ENCODE results near the gene PDE6D.
"Not testable (repeated sequence)": the region's sequence is repeated elsewhere in the genome, so short reads cannot be mapped to it uniquely, and the experiment has no call there.

Gene PDE6D

DNA sequence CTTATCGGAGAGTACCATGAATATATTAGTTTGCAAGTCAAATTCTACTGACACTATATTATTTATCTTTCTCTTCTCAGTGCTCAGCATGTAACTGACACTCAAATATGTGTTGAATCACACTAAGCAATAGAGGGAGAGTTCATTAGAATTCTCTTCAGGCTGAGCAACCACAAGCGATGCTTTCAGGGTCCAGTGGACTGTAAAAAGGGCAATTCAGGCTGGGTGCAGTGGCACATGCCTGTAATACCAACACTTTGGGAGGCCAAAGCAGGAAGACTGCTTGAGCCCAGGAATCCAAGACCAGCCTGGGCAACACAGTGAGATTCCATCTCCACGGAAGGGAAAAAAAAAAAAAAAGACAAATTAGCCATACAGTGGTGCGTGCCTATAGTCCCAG is 16.3 kb downstream of the PDE6D start:
- H3K27ac ChIP-seq (ENCODE audit: low read length) = no peak overlapping the region
- H3K27me3 ChIP-seq (ENCODE audit: low read depth, low read length) = no peaks in the 10 kb centered on the region
- no peaks in the 10 kb centered on the region for H3K4me1 ChIP-seq (ENCODE audit: control insufficient read depth in 1 of 2, insufficient read depth in 2 of 2, low read length in 2 of 2)
- H3K4me3 ChIP-seq (ENCODE audit: low read depth in 1 of 2, low read length in 2 of 2) = no peak overlapping the region
- no peaks in the 10 kb centered on the region for H3K36me3 ChIP-seq (ENCODE audit: control insufficient read depth in 1 of 2, insufficient read depth in 2 of 2, low read length in 2 of 2)
- no peaks in the 10 kb centered on the region for H3K9me3 ChIP-seq (ENCODE audit: control insufficient read depth in 1 of 2, low read length in 2 of 2)

DNA sequence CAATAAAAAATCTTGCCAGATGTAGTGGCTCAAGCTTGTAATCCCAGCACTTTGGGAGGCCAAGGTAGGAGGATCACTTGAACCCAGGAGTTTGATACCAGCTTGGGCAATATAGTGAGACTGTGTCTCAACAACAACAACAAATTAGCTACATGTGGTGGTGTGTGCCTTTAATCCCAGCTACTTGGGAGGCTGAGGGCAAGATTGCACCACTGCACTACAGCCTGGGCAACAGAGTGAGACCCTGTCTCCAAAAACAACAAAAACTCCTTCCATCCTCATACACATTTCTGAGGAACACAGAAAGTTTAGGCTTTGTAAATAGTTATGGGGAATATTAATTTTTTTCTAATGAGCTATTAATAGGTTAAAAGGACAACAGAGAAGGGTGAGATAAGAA is 17.0 kb downstream of the PDE6D start:
- Histone ChIP-seq H3K9me3 (ENCODE audit: control insufficient read depth in 1 of 2, low read length in 2 of 2) (no peaks in the 10 kb centered on the region), H3K27ac (ENCODE audit: low read length) (no peak overlapping the region), H3K36me3 (ENCODE audit: control insufficient read depth in 1 of 2, insufficient read depth in 2 of 2, low read length in 2 of 2) (no peaks in the 10 kb centered on the region), H3K4me1 (ENCODE audit: control insufficient read depth in 1 of 2, insufficient read depth in 2 of 2, low read length in 2 of 2) (no peaks in the 10 kb centered on the region), H3K4me3 (ENCODE audit: low read depth in 1 of 2, low read length in 2 of 2) (no peak overlapping the region), H3K27me3 (ENCODE audit: low read depth, low read length) (no peaks in the 10 kb centered on the region)

- Histone ChIP-seq H3K4me1 (ENCODE audit: control insufficient read depth in 1 of 2, insufficient read depth in 2 of 2, low read length in 2 of 2) (no peaks in the 10 kb centered on the region), H3K4me3 (ENCODE audit: low read depth in 1 of 2, low read length in 2 of 2) (no peak overlapping the region), H3K9me3 (ENCODE audit: control insufficient read depth in 1 of 2, low read length in 2 of 2) (no peaks in the 10 kb centered on the region), H3K36me3 (ENCODE audit: control insufficient read depth in 1 of 2, insufficient read depth in 2 of 2, low read length in 2 of 2) (no peaks in the 10 kb centered on the region), H3K27ac (ENCODE audit: low read length) (no peak overlapping the region), H3K27me3 (ENCODE audit: low read depth, low read length) (no peaks in the 10 kb centered on the region)
Measured at GRCh38 chr2:231761735-231762134, 19.3 kb downstream of the PDE6D start.

GRCh38 chr2:231752061-231752460 is 29.0 kb downstream of the PDE6D start:
- H3K27ac ChIP-seq (ENCODE audit: low read length) = no peak overlapping the region
- H3K9me3 ChIP-seq (ENCODE audit: control insufficient read depth in 1 of 2, low read length in 2 of 2) = no peaks in the 10 kb centered on the region
- H3K36me3 ChIP-seq (ENCODE audit: control insufficient read depth in 1 of 2, insufficient read depth in 2 of 2, low read length in 2 of 2) = no peaks in the 10 kb centered on the region
- H3K4me3 ChIP-seq (ENCODE audit: low read depth in 1 of 2, low read length in 2 of 2) = no peak overlapping the region
- no peaks in the 10 kb centered on the region for H3K4me1 ChIP-seq (ENCODE audit: control insufficient read depth in 1 of 2, insufficient read depth in 2 of 2, low read length in 2 of 2)
- no peaks in the 10 kb centered on the region for H3K27me3 ChIP-seq (ENCODE audit: low read depth, low read length)

- Histone ChIP-seq H3K36me3 (ENCODE audit: control insufficient read depth in 1 of 2, insufficient read depth in 2 of 2, low read length in 2 of 2) (no peaks in the 10 kb centered on the region), H3K27ac (ENCODE audit: low read length) (no peak overlapping the region), H3K27me3 (ENCODE audit: low read depth, low read length) (no peaks in the 10 kb centered on the region), H3K9me3 (ENCODE audit: control insufficient read depth in 1 of 2, low read length in 2 of 2) (no peaks in the 10 kb centered on the region), H3K4me3 (ENCODE audit: low read depth in 1 of 2, low read length in 2 of 2) (no peak overlapping the region), H3K4me1 (ENCODE audit: control insufficient read depth in 1 of 2, insufficient read depth in 2 of 2, low read length in 2 of 2) (no peaks in the 10 kb centered on the region)
Measured at GRCh38 chr2:231751042-231751815, 29.9 kb downstream of the PDE6D start.

DNA sequence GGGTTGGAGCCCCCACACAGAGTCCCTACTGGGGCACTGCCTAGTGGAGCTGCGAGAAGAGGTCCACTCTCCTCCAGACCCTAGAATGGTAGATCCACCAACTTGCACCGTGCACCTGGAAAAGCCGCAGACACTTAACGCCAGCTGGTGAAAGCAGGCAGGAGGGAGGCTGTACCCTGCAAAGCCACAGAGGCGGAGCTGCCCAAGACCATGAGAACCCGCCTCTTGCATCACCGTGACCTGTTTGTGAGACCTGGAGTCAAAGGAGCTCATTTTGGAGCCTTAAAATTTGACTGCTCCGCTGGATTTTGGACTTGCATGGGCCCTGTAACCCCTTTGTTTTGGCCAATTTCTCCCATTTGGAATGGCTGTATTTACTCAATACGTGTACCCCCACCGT is 32.1 kb downstream of the PDE6D start:
- H3K4me3 ChIP-seq (ENCODE audit: low read depth in 1 of 2, low read length in 2 of 2); H3K4me1 ChIP-seq (ENCODE audit: control insufficient read depth in 1 of 2, insufficient read depth in 2 of 2, low read length in 2 of 2); H3K27ac ChIP-seq (ENCODE audit: low read length); H3K36me3 ChIP-seq (ENCODE audit: control insufficient read depth in 1 of 2, insufficient read depth in 2 of 2, low read length in 2 of 2); H3K9me3 ChIP-seq (ENCODE audit: control insufficient read depth in 1 of 2, low read length in 2 of 2); H3K27me3 ChIP-seq (ENCODE audit: low read depth, low read length): not testable (repeated sequence)

- not testable (repeated sequence) for H3K27me3 ChIP-seq (ENCODE audit: low read depth, low read length); H3K4me3 ChIP-seq (ENCODE audit: low read depth in 1 of 2, low read length in 2 of 2); H3K4me1 ChIP-seq (ENCODE audit: control insufficient read depth in 1 of 2, insufficient read depth in 2 of 2, low read length in 2 of 2); H3K36me3 ChIP-seq (ENCODE audit: control insufficient read depth in 1 of 2, insufficient read depth in 2 of 2, low read length in 2 of 2); H3K9me3 ChIP-seq (ENCODE audit: control insufficient read depth in 1 of 2, low read length in 2 of 2); H3K27ac ChIP-seq (ENCODE audit: low read length)
Measured at GRCh38 chr2:231748153-231748896, 32.8 kb downstream of the PDE6D start.

DNA sequence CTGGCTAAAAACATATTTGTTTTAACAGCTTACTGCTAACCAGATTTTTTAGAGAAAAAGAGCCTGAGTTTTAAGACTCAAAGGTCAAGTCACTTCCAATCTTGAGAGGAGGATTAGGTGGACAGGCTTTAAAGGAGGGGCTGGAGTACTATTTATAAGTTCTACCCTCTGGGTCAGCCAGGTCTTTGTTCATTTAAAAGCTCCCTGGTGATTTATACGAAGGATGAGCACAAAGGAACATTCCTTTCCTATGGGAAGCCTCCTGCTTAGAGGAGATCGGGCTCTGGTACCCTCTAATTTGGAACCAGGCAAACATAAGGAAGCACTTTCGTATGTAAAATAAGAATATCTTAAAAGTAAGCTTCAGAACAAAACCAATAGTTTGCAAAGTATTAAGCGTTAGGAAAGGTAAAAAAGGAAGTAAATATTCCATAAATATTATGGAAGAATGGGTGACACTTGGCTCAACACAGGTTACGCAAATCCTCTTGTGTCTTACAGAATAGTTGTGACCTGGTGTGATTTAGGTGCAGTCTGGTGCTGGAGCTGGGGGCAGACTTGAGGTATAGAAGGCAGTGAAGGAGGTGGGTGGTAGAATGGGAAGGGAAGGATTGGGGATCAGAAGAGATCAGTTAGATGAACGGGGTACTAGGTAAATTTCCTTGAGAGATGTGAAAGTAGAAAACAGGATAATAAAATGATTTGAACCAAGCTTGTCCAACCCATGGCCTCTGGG is 35.6 kb downstream of the PDE6D start:
- H3K4me1 ChIP-seq (ENCODE audit: control insufficient read depth in 1 of 2, insufficient read depth in 2 of 2, low read length in 2 of 2) = no peaks in the 10 kb centered on the region
- H3K36me3 ChIP-seq (ENCODE audit: control insufficient read depth in 1 of 2, insufficient read depth in 2 of 2, low read length in 2 of 2) = no peaks in the 10 kb centered on the region
- H3K27me3 ChIP-seq (ENCODE audit: low read depth, low read length) = no peaks in the 10 kb centered on the region
- H3K9me3 ChIP-seq (ENCODE audit: control insufficient read depth in 1 of 2, low read length in 2 of 2) = no peaks in the 10 kb centered on the region
- H3K4me3 ChIP-seq (ENCODE audit: low read depth in 1 of 2, low read length in 2 of 2) = no peak overlapping the region
- no peak overlapping the region for H3K27ac ChIP-seq (ENCODE audit: low read length)

- H3K27ac ChIP-seq (ENCODE audit: low read length) = no peak overlapping the region
- H3K9me3 ChIP-seq (ENCODE audit: control insufficient read depth in 1 of 2, low read length in 2 of 2) = no peaks in the 10 kb centered on the region
- no peak overlapping the region for H3K4me3 ChIP-seq (ENCODE audit: low read depth in 1 of 2, low read length in 2 of 2)
- no peaks in the 10 kb centered on the region for H3K4me1 ChIP-seq (ENCODE audit: control insufficient read depth in 1 of 2, insufficient read depth in 2 of 2, low read length in 2 of 2)
- H3K27me3 ChIP-seq (ENCODE audit: low read depth, low read length) = no peaks in the 10 kb centered on the region
- H3K36me3 ChIP-seq (ENCODE audit: control insufficient read depth in 1 of 2, insufficient read depth in 2 of 2, low read length in 2 of 2) = peaks cover 0 to 5% of the 10 kb centered on the region in 2 donors
Measured at GRCh38 chr2:231743376-231744116, 37.5 kb downstream of the PDE6D start.

DNA sequence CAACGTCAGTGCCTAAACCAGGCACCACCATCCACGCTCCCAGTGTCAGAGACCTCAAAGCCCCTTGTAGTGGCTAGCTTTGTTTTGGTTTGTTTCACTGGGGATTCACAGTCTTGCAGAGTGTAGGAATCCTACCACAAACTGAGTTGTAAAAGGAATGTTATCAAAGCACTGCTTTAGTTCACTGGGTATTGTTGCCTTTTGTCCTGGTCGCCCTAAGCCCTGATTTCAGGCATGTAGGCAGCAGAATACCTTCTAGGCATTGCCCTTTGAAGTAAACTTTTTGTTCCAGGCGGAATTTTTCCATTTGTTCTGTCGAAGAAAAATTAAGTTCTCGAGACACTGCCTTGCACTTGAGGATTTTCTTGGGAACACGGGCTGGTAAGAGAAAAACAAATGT is 43.3 kb downstream of the PDE6D start:
- H3K4me3 ChIP-seq (ENCODE audit: low read depth in 1 of 2, low read length in 2 of 2) = no peak overlapping the region
- no peaks in the 10 kb centered on the region for H3K4me1 ChIP-seq (ENCODE audit: control insufficient read depth in 1 of 2, insufficient read depth in 2 of 2, low read length in 2 of 2)
- no peaks in the 10 kb centered on the region for H3K27me3 ChIP-seq (ENCODE audit: low read depth, low read length)
- peaks cover 25 to 28% of the 10 kb centered on the region in 2 donors for H3K36me3 ChIP-seq (ENCODE audit: control insufficient read depth in 1 of 2, insufficient read depth in 2 of 2, low read length in 2 of 2)
- H3K27ac ChIP-seq (ENCODE audit: low read length) = no peak overlapping the region
- H3K9me3 ChIP-seq (ENCODE audit: control insufficient read depth in 1 of 2, low read length in 2 of 2) = no peaks in the 10 kb centered on the region

- Histone ChIP-seq H3K9me3 (ENCODE audit: control insufficient read depth in 1 of 2, low read length in 2 of 2) (no peaks in the 10 kb centered on the region), H3K27me3 (ENCODE audit: low read depth, low read length) (no peaks in the 10 kb centered on the region), H3K4me1 (ENCODE audit: control insufficient read depth in 1 of 2, insufficient read depth in 2 of 2, low read length in 2 of 2) (no peaks in the 10 kb centered on the region), H3K4me3 (ENCODE audit: low read depth in 1 of 2, low read length in 2 of 2) (no peak overlapping the region), H3K36me3 (ENCODE audit: control insufficient read depth in 1 of 2, insufficient read depth in 2 of 2, low read length in 2 of 2) (peaks cover 22% of the 10 kb centered on the region in 2 donors), H3K27ac (ENCODE audit: low read length) (no peak overlapping the region)
Measured at GRCh38 chr2:231732604-231733003, 48.5 kb downstream of the PDE6D start.
